ENCODE results near the gene MAP4K4.

DNA sequence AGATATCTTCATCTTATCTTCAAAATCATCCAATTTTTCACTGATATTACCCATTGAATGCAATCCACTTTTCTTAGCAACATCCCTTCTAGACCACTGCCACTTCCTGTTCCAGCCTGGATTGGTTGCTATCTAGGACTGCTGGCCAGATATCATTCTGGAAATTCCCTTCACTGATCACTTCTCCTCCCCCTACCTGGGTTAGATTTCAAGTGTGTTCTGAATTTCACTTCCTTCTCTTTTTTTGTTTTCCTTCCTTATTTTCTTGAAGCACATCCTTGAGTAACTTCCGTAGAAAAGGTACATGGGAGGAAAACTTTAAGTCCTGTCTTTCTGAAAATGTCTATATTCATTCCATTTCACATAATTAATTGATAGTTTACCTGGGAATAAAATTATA lies 212.3 kb downstream of the MAP4K4 start:
- TF ChIP-seq EZH2 (IDR thresholded peaks at IDR 0.05; ENCODE audit: borderline replicate concordance, low read depth, low read length, severe bottlenecking): no peak
- TF ChIP-seq, protein P1, sequence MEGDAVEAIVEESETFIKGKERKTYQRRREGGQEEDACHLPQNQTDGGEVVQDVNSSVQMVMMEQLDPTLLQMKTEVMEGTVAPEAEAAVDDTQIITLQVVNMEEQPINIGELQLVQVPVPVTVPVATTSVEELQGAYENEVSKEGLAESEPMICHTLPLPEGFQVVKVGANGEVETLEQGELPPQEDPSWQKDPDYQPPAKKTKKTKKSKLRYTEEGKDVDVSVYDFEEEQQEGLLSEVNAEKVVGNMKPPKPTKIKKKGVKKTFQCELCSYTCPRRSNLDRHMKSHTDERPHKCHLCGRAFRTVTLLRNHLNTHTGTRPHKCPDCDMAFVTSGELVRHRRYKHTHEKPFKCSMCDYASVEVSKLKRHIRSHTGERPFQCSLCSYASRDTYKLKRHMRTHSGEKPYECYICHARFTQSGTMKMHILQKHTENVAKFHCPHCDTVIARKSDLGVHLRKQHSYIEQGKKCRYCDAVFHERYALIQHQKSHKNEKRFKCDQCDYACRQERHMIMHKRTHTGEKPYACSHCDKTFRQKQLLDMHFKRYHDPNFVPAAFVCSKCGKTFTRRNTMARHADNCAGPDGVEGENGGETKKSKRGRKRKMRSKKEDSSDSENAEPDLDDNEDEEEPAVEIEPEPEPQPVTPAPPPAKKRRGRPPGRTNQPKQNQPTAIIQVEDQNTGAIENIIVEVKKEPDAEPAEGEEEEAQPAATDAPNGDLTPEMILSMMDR (IDR thresholded peaks at IDR 0.05; ENCODE audit: borderline replicate concordance, extremely low read depth, low read length, poor library complexity, severe bottlenecking): no peak

Data from DND-41 (cell line).